ENCODE measurements around the gene TNK1.
"Not testable (repeated sequence)": the region's sequence is repeated elsewhere in the genome, so short reads cannot be mapped to it uniquely, and the experiment has no call there.

- not testable (repeated sequence) for TF ChIP-seq POLR2A (IDR thresholded peaks at IDR 0.05; ENCODE audit: extremely low read depth, insufficient read length); MYC (IDR thresholded peaks at IDR 0.05; ENCODE audit: low read depth, low read length); MAX (IDR thresholded peaks at IDR 0.05; ENCODE audit: low read depth, low read length)
Measured at GRCh38 chr17:7365963-7366362, 14.9 kb upstream of the TNK1 start.

Data from NB4 (cell line).